SK-N-SH (cell line): Measurements from ENCODE around the gene BABAM2. TPM values are rescaled to one million over a fixed set of nuclear protein-coding genes. Genes with fewer than 3 reads are reported as not detected.

ENCODE experiments used
- CTCF ChIA-PET: fragments of 300-600, 350-600 bp; formaldehyde crosslinking; extraction: SDS; loops from one replicate; lab custom pipeline; 2021; lab: Yijun Ruan, JAX
- POLR2A ChIA-PET: fragments of 350-600 bp; sonication (Branson Sonifier 250); formaldehyde crosslinking; extraction: SDS; loops from one replicate; lab custom pipeline; 2020; ENCODE audit warnings: antibody characterized with exemption, inconsistent platforms; lab: Yijun Ruan, JAX
- DNase-seq: peaks from one replicate; pipeline ENCODE4 v3.0.0; 2012
- H2AFZ ChIP-seq: fragments of 200-600 bp; sonication (generic); 2 replicates; pipeline ENCODE4 v1.8.1; 2016; ENCODE audit warnings: antibody characterized with exemption, mild to moderate bottlenecking, low read depth
- H3F3A ChIP-seq: fragments of 200-600 bp; sonication (generic); replicated peaks from 2 replicates; pipeline ENCODE3; 2016; ENCODE audit warnings: antibody characterized with exemption, mild to moderate bottlenecking; ENCODE audit not compliant: insufficient read depth
- H3K27ac ChIP-seq, 2 experiments: fragments of 200-500 bp in 1 of 2; fragments of 200-600 bp in 1 of 2; sonication (Bioruptor generic) in 1 of 2; sonication (generic), shearing (Covaris generic) in 1 of 2; 2 replicates each; pipeline versions ENCODE4 v1.5.1 to v1.6.1; 2014 to 2016; ENCODE audit warnings: low read depth in 2 of 2, inconsistent platforms in 1 of 2, low read length in 1 of 2, mild to moderate bottlenecking in 1 of 2, mixed read lengths in 1 of 2
- H3K27me3 ChIP-seq: fragments of 200-600 bp; sonication (generic), shearing (Covaris generic); 2 replicates; pipeline ENCODE4 v1.6.1; 2016; ENCODE audit warnings: mixed run types; ENCODE audit not compliant: insufficient read depth
- H3K36me3 ChIP-seq, 2 experiments: fragments of 200-500 bp in 1 of 2; fragments of 200-600 bp in 1 of 2; sonication (Bioruptor generic) in 1 of 2; sonication (generic) in 1 of 2; replicated peaks in 1 of 2; 2 replicates each; pipeline versions ENCODE3 to v1.5.1; 2014 to 2016; ENCODE audit warnings: low read length in 1 of 2, mild to moderate bottlenecking in 1 of 2; ENCODE audit not compliant: insufficient read depth in 2 of 2, control insufficient read depth in 1 of 2
- H3K4me1 ChIP-seq, 2 experiments: fragments of 200-500 bp in 1 of 2; fragments of 200-600 bp in 1 of 2; sonication (Bioruptor generic) in 1 of 2; sonication (generic), shearing (Covaris generic) in 1 of 2; 2 replicates each; pipeline versions ENCODE4 v1.5.1 to v1.6.1; 2014 to 2016; ENCODE audit warnings: low read depth in 1 of 2, low read length in 1 of 2, mixed run types in 1 of 2; ENCODE audit not compliant: insufficient read depth in 2 of 2, control insufficient read depth in 1 of 2
- H3K4me2 ChIP-seq: fragments of 200-600 bp; sonication (generic), shearing (Covaris generic); 2 replicates; pipeline ENCODE4 v1.6.1; 2017; ENCODE audit warnings: mixed run types
- H3K4me3 ChIP-seq, 2 experiments: fragments of 200-500 bp in 1 of 2; fragments of 200-600 bp in 1 of 2; sonication (Bioruptor generic) in 1 of 2; sonication (generic), shearing (Covaris generic) in 1 of 2; 2 replicates each; pipeline versions ENCODE4 v1.5.1 to v1.8.1; 2014 to 2016; ENCODE audit warnings: low read depth in 2 of 2, inconsistent platforms in 1 of 2, low read length in 1 of 2, mild to moderate bottlenecking in 1 of 2, mixed read lengths in 1 of 2, moderate library complexity in 1 of 2
- H3K79me2 ChIP-seq: fragments of 200-600 bp; sonication (generic); 2 replicates; pipeline ENCODE4 v1.8.1; 2017; ENCODE audit warnings: mild to moderate bottlenecking; ENCODE audit not compliant: insufficient read depth
- H3K9ac ChIP-seq: fragments of 200-600 bp; sonication (generic); 2 replicates; pipeline ENCODE4 v1.6.1; 2017; ENCODE audit warnings: mixed run types
- H3K9me2 ChIP-seq: fragments of 200-600 bp; sonication (generic); 2 replicates; pipeline ENCODE4 v1.6.1; 2017; ENCODE audit warnings: mixed run types
- H3K9me3 ChIP-seq: fragments of 200-600 bp; sonication (generic); 2 replicates; pipeline ENCODE4 v1.6.1; 2017; ENCODE audit warnings: mixed run types, mild to moderate bottlenecking, moderate library complexity
- H4K20me1 ChIP-seq: fragments of 200-600 bp; sonication (generic); 2 replicates; pipeline ENCODE4 v1.6.1; 2017; ENCODE audit warnings: mild to moderate bottlenecking, mixed run types; ENCODE audit not compliant: insufficient read depth
- GATA2 ChIP-seq: sonication (generic); formaldehyde crosslinking; IDR thresholded peaks from 2 replicates; pipeline ENCODE4 v1.5.0; 2020; ENCODE audit warnings: mild to moderate bottlenecking, missing genetic modification reagents
- POLR2AphosphoS5 ChIP-seq: IDR thresholded peaks from 2 replicates; pipeline ENCODE4 v1.6.1; 2012; ENCODE audit warnings: low read depth, low read length
- RAD21 ChIP-seq: IDR thresholded peaks from 2 replicates; pipeline ENCODE4 v1.6.1; 2012; ENCODE audit warnings: mild to moderate bottlenecking, low read length
- SIN3A ChIP-seq: IDR thresholded peaks from 2 replicates; pipeline ENCODE4 v1.6.1; 2012; ENCODE audit warnings: low read depth, mild to moderate bottlenecking, low read length, moderate library complexity, borderline replicate concordance
- TCF12 ChIP-seq: IDR thresholded peaks from 2 replicates; pipeline ENCODE4 v1.4.0; 2012
- TEAD4 ChIP-seq: IDR thresholded peaks from 2 replicates; pipeline ENCODE4 v1.4.0; 2012; ENCODE audit warnings: mild to moderate bottlenecking, borderline replicate concordance; ENCODE audit not compliant: insufficient read depth
- WGBS: methylation state at CpG from one replicate; pipeline ENCODE4 v1.1.6; 2017; ENCODE audit warnings: low lambda C conversion rate; 5-methylcytosine and 5-hydroxymethylcytosine counted together
- polyA plus RNA-seq, 3 experiments: library from polyadenylated mRNA; depleted of rRNA; stranded (reverse); fragments of >200 nt; gene quantifications; 2 replicates each; pipeline ENCODE4 v1.2.3, GENCODE V29; 2012
- TF ChIP-seq, protein P1 (sequence below): IDR thresholded peaks from 2 replicates; pipeline ENCODE4 v1.6.1; 2012; ENCODE audit warnings: mild to moderate bottlenecking, low read depth, low read length, moderate library complexity
- TF ChIP-seq, protein P2 (sequence below): fragments of 150-350 bp; IDR thresholded peaks from 2 replicates; pipeline ENCODE4 v1.6.1; 2016; ENCODE audit warnings: mild to moderate bottlenecking, low read depth, low read length
- TF ChIP-seq, protein P3 (sequence below): IDR thresholded peaks from 2 replicates; pipeline ENCODE4 v1.4.0; 2012; ENCODE audit warnings: low read depth

BABAM2 gene
- polyA plus RNA-seq, 1 of the 3 experiments (the other 2 are of a cell fraction) = 34.0 TPM

DNA sequence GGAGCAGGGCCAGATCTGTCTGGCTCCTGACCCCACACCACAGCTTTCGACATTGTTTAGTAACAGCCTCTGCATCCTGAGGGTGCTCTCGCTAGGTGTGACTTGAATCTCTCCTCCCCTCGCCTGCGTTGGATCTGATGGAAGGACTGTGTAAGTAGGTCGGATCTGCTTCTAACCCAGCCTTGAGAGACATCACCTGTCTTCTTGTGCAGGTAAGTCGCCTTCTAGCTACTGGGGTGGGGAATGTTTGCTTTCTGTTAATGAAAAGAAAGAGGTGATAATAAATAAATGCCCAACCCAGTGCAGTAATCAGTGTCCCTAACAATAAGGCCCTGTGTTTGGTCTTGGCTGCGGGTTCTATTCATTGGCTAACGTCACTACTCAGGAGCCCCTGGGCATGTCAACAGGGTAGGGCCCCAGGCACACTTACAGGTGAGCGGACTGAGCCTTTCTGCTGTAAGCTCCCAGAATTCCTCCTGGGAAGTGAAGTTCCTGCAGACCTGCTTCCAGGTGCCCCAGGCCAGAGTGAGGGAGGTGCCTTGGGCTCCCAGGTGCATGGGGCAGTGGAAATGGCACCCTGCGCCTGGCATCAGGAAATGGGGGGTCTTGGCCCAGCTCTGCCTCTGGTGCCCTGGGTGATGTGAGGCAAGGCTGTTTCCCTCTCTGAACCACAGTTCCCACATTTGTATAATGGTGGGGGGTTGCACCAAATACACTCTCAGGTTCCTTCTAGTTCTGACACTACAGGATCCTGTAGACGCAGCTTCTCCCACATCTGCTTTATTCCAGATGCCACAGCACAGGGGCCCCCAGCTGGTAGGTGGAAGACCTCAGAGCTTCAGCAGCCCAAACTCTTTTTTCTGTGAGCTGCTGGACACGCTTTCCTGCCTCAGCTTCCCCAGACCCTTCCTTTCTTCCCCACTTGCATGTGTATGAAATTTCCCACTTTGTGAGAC, 491.0 kb downstream of the BABAM2 start:
- CTCF ChIA-PET = interaction anchor here (0.7 to 4.0 kb wide), 10 partner anchors 9 to 698 kb away, joined by 3 to 13 read pairs (median 4); no protein-coding TSS in a partner anchor

DNA sequence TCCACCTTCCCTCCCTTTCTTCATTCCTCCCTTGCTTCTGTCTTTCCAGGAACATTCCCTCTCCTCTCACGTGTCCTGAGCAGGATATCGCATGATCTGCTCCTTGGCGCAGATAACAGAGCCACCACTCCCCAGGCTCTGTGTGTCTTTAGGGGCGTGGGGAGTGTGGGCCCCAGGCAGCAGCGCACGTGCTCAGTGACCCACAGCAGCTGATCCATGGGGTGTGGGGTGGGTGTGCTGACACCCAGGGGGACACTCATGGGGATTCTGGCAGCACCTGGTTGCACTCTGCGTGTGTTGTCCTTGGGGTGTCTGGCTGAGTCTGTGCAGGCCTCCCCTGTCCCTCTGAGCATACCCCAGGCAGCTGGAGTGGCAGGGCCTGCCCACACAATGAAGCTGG, 492.2 kb downstream of the BABAM2 start:
- H4K20me1 ChIP-seq = no peaks in the 10 kb centered on the region
- H3K9ac ChIP-seq = no peak overlapping the region
- ChIA-PET POLR2A (interaction anchor here (0.9 to 1.4 kb wide), 2 partner anchors 10 to 27 kb away, joined by 3 to 4 read pairs; partner anchors contain the start of gene FOSL2), CTCF (interaction anchor here (0.7 to 2.0 kb wide), 4 partner anchors 21 to 1733 kb away, joined by 3 to 6 read pairs (median 5); no protein-coding TSS in a partner anchor)
- no peaks in the 10 kb centered on the region for H3K9me2 ChIP-seq
- 96% methylated on average over 7 of the region's 7 CpGs for WGBS
- H3K9me3 ChIP-seq = no peaks in the 10 kb centered on the region
- H3K27me3 ChIP-seq = no peaks in the 10 kb centered on the region
- DNase-seq = no peak
- H2AFZ ChIP-seq = no peak overlapping the region
- no peak overlapping the region for H3K27ac ChIP-seq
- H3K79me2 ChIP-seq = no peaks in the 10 kb centered on the region
- H3K4me1 ChIP-seq = peaks cover 5 to 6% of the 10 kb centered on the region in 2 experiments; a peak in 2 of 4 replicates
- TF ChIP-seq, protein P1, sequence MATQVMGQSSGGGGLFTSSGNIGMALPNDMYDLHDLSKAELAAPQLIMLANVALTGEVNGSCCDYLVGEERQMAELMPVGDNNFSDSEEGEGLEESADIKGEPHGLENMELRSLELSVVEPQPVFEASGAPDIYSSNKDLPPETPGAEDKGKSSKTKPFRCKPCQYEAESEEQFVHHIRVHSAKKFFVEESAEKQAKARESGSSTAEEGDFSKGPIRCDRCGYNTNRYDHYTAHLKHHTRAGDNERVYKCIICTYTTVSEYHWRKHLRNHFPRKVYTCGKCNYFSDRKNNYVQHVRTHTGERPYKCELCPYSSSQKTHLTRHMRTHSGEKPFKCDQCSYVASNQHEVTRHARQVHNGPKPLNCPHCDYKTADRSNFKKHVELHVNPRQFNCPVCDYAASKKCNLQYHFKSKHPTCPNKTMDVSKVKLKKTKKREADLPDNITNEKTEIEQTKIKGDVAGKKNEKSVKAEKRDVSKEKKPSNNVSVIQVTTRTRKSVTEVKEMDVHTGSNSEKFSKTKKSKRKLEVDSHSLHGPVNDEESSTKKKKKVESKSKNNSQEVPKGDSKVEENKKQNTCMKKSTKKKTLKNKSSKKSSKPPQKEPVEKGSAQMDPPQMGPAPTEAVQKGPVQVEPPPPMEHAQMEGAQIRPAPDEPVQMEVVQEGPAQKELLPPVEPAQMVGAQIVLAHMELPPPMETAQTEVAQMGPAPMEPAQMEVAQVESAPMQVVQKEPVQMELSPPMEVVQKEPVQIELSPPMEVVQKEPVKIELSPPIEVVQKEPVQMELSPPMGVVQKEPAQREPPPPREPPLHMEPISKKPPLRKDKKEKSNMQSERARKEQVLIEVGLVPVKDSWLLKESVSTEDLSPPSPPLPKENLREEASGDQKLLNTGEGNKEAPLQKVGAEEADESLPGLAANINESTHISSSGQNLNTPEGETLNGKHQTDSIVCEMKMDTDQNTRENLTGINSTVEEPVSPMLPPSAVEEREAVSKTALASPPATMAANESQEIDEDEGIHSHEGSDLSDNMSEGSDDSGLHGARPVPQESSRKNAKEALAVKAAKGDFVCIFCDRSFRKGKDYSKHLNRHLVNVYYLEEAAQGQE = no peak
- TF ChIP-seq TCF12 (no peak), POLR2AphosphoS5 (no peak), SIN3A (no peak)
- TF ChIP-seq, protein P2, sequence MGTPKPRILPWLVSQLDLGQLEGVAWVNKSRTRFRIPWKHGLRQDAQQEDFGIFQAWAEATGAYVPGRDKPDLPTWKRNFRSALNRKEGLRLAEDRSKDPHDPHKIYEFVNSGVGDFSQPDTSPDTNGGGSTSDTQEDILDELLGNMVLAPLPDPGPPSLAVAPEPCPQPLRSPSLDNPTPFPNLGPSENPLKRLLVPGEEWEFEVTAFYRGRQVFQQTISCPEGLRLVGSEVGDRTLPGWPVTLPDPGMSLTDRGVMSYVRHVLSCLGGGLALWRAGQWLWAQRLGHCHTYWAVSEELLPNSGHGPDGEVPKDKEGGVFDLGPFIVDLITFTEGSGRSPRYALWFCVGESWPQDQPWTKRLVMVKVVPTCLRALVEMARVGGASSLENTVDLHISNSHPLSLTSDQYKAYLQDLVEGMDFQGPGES = no peak
- TF ChIP-seq, protein P3, sequence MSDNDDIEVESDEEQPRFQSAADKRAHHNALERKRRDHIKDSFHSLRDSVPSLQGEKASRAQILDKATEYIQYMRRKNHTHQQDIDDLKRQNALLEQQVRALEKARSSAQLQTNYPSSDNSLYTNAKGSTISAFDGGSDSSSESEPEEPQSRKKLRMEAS = no peak
- no peaks in the 10 kb centered on the region for H3K36me3 ChIP-seq
- H3K4me2 ChIP-seq = no peak overlapping the region
- no peak overlapping the region for H3K4me3 ChIP-seq
- H3F3A ChIP-seq = no peaks in the 10 kb centered on the region

More for the DNA sequence above, 491.0 kb downstream of the BABAM2 start:
- no peaks in the 10 kb centered on the region for H3K36me3 ChIP-seq
- H3K27me3 ChIP-seq = no peaks in the 10 kb centered on the region
- H3K9me2 ChIP-seq = no peaks in the 10 kb centered on the region
- no peaks in the 10 kb centered on the region for H3F3A ChIP-seq
- H3K4me2 ChIP-seq = no peak overlapping the region
- H3K79me2 ChIP-seq = no peaks in the 10 kb centered on the region
- TF ChIP-seq TCF12 (no peak), GATA2 (CRISPR knock-in tag) (no peak), TEAD4 (no peak), RAD21 (no peak; the same call in 1 of the 2 replicates)
- H3K27ac ChIP-seq = no peak overlapping the region
- no peak for DNase-seq
- H3K4me1 ChIP-seq = peaks cover 0 to 6% of the 10 kb centered on the region in 2 experiments; a peak in 1 of 4 replicates
- no peak overlapping the region for H3K9ac ChIP-seq
- no peaks in the 10 kb centered on the region for H4K20me1 ChIP-seq
- no peaks in the 10 kb centered on the region for H3K9me3 ChIP-seq
- H2AFZ ChIP-seq = no peak overlapping the region
- 93% methylated on average over 12 of the region's 12 CpGs for WGBS
- POLR2A ChIA-PET = interaction anchor here (1.4 kb wide), 1 partner anchor 26 kb away, joined by 4 read pairs; no protein-coding TSS in a partner anchor
- H3K4me3 ChIP-seq = no peak overlapping the region
